Activated CD4-positive, alpha-beta T cell treated with anti-CD3 and anti-CD28 coated beads for 36 hours (primary cell): ENCODE data around the gene PI4KA. TPM values are rescaled to one million over a fixed set of nuclear protein-coding genes. Genes with fewer than 3 reads are reported as not detected.
A peak's percentile ranks its signal among the peaks of the same experiment; 100 is the strongest.
"Not testable (repeated sequence)": the region's sequence is repeated elsewhere in the genome, so short reads cannot be mapped to it uniquely, and the experiment has no call there.

ENCODE experiments used
- ATAC-seq: fragments of 200-7000 bp; cut with Tn5 transposase; one replicate; pipeline ENCODE4 v1.10.0; 2021; ENCODE audit warnings: mild to moderate bottlenecking, moderate library complexity
- CTCF ChIA-PET: fragments of 350-600 bp; sonication (Branson Sonifier 250); formaldehyde crosslinking; loops from one replicate; lab custom pipeline; 2021; ENCODE audit warnings: antibody characterized with exemption; lab: Charles Lee
- POLR2A ChIA-PET: fragments of 350-600 bp; sonication (Branson Sonifier 250); formaldehyde crosslinking; loops from one replicate; lab custom pipeline; 2021; ENCODE audit warnings: antibody characterized with exemption, inconsistent platforms; lab: Charles Lee
- DNase-seq: peaks from one replicate; pipeline ENCODE4 v3.0.0-alpha.2; 2020
- H3K27ac Mint-ChIP-seq: one replicate; pipeline ENCODE4 v1.8.0; 2021; ENCODE audit warnings: mixed read lengths
- H3K27me3 Mint-ChIP-seq: one replicate; pipeline ENCODE4 v1.8.0; 2021; ENCODE audit warnings: mixed read lengths
- H3K36me3 Mint-ChIP-seq: one replicate; pipeline ENCODE4 v1.8.0; 2021; ENCODE audit warnings: low read depth, mixed read lengths
- H3K4me1 Mint-ChIP-seq: one replicate; pipeline ENCODE4 v1.8.0; 2021; ENCODE audit warnings: mixed read lengths
- H3K4me3 Mint-ChIP-seq: one replicate; pipeline ENCODE4 v1.8.0; 2021; ENCODE audit warnings: mild to moderate bottlenecking, moderate library complexity, mixed read lengths
- H3K9me3 Mint-ChIP-seq: one replicate; pipeline ENCODE4 v1.8.0; 2021; ENCODE audit warnings: low read depth, mixed read lengths
- intact Hi-C, 2 experiments: fragments of 100-400 bp; cut with DNase I in 1 of 2; cut with micrococcal nuclease in 1 of 2; formaldehyde crosslinking; loops; one replicate each; pipeline versions ENCODE4 v1.14.2 to v1.15.1; 2022 to 2024; cut with DNase I, micrococcal nuclease
- total RNA-seq, 2 experiments: library from RNA; stranded (reverse); gene quantifications; one replicate each; pipeline ENCODE4 v1.2.3, GENCODE V29; 2021

The PI4KA gene
- total RNA-seq, 2 experiments from 2014 or later, result 52.8 TPM

DNA sequence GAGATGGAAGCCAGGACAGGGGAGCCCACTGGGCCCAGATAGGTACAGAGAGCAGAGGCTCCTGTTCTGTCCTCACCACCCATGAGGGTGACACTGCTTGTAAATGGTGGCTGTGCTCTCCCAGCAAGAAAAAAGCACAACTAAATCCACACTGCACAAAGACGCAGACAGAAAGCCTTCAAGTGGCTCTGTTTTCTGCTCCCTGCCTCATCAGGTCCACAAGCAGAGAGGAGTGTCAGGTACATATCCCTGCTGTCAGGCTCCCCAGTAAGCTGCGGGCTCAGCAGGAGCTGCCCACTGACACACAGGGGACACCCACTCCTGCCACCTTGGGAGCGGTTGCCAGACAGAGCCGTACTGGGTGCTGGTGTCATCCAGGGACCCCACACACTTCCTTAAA is 162.6 kb downstream of the PI4KA start:
- CTCF ChIA-PET, POLR2A ChIA-PET, H3K27ac Mint-ChIP-seq, H3K4me1 Mint-ChIP-seq, ATAC-seq, H3K9me3 Mint-ChIP-seq, H3K27me3 Mint-ChIP-seq, H3K36me3 Mint-ChIP-seq, H3K4me3 Mint-ChIP-seq, DNase-seq: not testable (repeated sequence)
- intact Hi-C loops, result loop anchor here in 1 of 2 experiments (2.0 kb wide), 1 partner anchor 277 kb away; no protein-coding TSS in a partner anchor

DNA sequence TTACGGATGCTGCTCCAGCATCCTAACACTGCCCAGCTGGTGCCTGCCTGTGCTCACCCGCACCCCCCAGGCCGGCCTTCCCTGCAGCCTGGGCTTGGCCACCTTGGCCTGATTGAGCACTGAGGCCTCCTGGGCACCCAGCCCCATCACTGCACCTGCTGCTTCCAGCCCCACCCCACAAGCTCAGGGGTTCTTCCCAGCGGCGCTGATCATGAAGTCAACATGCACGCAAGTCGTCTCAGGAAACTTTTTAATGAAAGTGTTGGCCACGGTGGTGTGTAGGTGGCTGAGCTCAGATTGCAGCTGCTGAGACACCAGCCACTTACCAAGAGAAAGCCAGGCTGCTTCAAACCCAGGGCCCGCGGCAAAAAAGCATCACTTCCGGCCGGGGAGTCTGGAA is 163.4 kb downstream of the PI4KA start:
- H3K27me3 Mint-ChIP-seq, intact Hi-C loops, H3K9me3 Mint-ChIP-seq, H3K27ac Mint-ChIP-seq, CTCF ChIA-PET, H3K36me3 Mint-ChIP-seq, H3K4me3 Mint-ChIP-seq, ATAC-seq, POLR2A ChIA-PET, H3K4me1 Mint-ChIP-seq: not testable (repeated sequence)
- peak; percentile 31 for DNase-seq

DNA sequence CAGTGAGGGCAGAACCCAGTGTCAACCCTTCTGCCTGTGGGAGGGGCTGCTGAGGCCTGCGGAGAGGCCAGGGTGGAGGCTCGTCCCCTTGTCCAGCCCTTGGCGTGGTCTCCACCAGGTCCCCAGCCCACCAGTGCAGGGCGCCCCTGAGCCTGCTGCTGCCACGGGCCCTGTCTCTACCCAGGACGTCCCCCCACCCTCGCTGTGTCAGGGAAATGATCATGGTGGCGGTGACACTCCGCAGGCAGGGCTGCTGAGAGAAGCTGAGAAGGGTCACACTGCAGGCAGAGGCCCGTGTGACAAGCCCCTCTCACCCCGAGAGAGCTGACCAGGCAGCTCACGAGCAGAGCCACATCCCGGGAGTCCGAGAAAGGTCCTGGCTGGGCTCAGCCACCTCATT is 164.4 kb downstream of the PI4KA start:
- H3K27ac Mint-ChIP-seq, H3K27me3 Mint-ChIP-seq, H3K9me3 Mint-ChIP-seq, H3K4me1 Mint-ChIP-seq, POLR2A ChIA-PET, intact Hi-C loops, CTCF ChIA-PET, DNase-seq, ATAC-seq, H3K4me3 Mint-ChIP-seq, H3K36me3 Mint-ChIP-seq: not testable (repeated sequence)

DNA sequence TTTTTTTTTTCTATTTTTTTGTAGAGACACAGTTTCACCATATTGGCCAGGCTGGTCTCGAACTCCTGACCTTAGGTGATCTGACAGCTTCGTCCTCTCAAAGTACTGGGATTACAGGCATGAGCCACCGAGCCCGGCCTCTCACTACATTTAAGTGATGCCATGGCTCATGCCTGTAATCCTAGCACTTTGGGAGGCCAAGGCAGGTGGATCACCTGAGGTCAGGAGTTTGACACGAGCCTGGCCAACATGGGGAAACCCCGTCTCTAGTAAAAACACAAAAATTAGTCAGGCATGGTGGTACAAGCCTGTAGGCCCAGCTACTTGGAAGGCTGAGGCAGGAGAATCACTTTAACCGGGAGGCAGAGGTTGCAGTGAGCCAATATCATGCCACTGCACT is 165.7 kb downstream of the PI4KA start:
- POLR2A ChIA-PET, H3K27ac Mint-ChIP-seq, H3K4me1 Mint-ChIP-seq, H3K36me3 Mint-ChIP-seq, intact Hi-C loops, H3K9me3 Mint-ChIP-seq, H3K27me3 Mint-ChIP-seq, DNase-seq, CTCF ChIA-PET, ATAC-seq, H3K4me3 Mint-ChIP-seq: not testable (repeated sequence)

DNA sequence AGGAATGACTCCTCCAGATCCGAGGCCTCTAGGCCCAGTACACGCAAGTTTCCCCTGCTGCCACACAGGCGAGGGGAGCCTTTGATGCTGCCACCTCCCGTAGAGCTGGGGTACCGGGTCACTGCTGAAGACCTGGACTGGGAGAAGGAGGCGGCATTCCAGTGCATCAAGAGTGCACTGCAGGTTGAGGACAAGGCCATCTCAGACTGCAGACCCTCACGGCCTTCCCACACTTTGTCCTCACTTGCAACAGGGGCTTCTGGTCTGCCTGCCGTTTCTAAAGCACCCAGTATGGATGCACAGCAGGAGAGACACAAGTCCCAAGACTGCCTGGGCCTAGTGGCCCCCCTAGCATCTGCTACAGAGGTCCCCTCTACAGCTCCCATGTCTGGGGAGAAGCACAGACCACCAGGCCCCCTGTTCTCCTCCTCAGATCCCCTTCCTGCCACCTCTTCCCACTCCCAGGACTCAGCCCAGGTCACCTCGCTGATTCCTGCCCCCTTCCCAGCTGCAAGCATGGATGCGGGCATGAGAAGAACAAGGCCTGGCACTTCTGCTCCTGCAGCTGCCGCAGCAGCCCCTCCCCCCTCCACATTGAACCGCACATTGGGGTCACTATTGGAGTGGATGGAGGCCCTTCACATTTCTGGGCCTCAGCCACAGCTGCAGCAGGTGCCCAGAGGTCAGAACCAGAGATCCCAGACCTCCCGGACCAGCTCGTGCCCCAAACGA is 167.9 kb downstream of the PI4KA start:
- ATAC-seq, H3K27ac Mint-ChIP-seq, H3K4me1 Mint-ChIP-seq, H3K4me3 Mint-ChIP-seq, H3K36me3 Mint-ChIP-seq, POLR2A ChIA-PET, H3K27me3 Mint-ChIP-seq, CTCF ChIA-PET, H3K9me3 Mint-ChIP-seq, DNase-seq, intact Hi-C loops: not testable (repeated sequence)

DNA sequence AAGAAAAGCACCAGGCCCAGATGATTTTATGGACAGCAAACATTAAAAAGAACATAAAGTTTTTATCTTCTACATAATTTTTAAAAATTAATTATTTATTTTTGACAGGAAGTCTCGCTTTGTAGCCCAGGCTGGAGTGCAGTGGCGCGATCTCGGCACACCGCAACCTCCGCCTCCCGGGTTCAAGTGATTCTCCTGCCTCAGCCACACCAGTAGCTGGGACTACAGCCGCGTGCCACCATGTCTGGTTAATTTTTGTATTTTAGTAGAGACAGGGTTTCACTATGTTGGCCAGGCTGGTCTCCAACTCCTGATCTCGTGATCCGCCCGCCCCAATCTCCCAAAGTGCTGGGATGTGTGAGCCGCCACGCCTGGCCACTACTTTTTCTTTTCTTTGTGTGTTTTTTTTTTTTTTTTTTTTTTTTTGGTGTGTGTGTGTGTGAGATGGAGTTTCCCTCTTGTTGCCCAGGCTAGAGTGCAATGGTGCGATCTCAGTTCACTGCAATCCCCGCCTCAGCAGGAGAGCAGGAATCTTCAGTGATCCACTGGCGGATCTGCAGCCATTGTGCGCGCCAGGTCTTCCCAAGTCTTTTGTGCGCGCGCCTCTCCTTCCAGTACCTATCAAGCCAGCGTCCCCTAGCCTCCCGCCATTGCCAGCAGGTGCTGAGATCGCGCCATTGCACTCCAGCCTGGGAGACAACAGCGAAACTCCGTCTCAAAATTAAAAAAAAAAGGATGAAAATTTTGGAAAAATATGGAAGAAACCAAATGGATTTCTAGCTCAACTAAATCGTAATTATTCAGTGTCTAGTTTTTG is 171.0 kb downstream of the PI4KA start:
- DNase-seq, intact Hi-C loops, ATAC-seq, H3K36me3 Mint-ChIP-seq, H3K27me3 Mint-ChIP-seq, H3K4me1 Mint-ChIP-seq, H3K27ac Mint-ChIP-seq, POLR2A ChIA-PET, H3K9me3 Mint-ChIP-seq, H3K4me3 Mint-ChIP-seq: not testable (repeated sequence)
- CTCF ChIA-PET, result interaction anchor here (2.0 kb wide), 1 partner anchor 15 kb away, joined by 6 read pairs; no protein-coding TSS in a partner anchor

DNA sequence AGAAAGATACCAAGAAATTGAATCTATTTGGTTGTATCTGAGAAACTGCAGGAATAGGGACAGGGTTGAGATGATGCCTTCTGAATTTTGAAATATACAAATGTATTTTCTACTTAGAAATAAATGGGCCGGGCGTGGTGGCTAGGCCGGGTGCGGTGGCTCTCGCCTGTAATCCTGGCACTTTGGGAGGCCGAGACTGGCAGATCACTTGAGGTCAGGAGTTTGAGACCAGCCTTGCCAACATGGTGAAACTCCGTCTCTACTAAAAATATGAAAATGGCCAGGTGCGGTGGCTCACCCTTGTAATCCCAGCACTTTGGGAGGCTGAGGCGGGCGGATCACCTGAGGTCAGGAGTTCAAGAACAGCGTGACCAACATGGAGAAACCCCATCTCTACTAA is 172.8 kb downstream of the PI4KA start:
- POLR2A ChIA-PET, DNase-seq, intact Hi-C loops, CTCF ChIA-PET, ATAC-seq, H3K36me3 Mint-ChIP-seq, H3K27me3 Mint-ChIP-seq, H3K4me3 Mint-ChIP-seq, H3K4me1 Mint-ChIP-seq, H3K9me3 Mint-ChIP-seq, H3K27ac Mint-ChIP-seq: not testable (repeated sequence)

DNA sequence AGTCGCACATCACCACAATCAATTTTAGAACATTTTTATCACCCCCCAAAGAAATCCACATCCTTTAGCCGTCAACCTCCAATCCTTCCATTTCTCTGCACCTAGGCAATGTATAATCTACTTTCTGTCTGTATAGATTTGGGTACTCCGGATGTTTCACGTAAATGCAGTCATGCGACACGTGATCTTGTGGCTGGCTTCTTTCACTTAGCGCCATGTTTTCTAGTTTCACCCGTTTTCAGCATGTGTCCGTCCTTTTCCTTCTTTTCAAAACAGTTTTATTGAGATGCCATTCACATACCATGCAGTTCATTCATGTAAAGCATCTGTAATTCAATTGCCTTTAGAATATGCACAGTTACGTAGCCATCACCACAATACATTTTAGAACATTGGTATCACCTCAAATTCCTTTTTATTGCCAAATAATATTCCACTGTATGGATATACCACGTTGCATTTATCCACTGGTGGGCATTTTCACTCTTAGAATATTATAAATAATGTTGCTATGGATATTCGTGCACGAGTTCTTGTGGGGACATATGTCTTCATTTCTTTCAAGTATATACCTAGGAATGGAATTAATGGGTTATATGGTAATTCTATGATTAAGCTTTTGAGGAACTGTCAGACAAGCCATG is 179.7 kb downstream of the PI4KA start:
- H3K4me1 Mint-ChIP-seq, H3K27ac Mint-ChIP-seq, POLR2A ChIA-PET, H3K9me3 Mint-ChIP-seq, DNase-seq, ATAC-seq, CTCF ChIA-PET, H3K36me3 Mint-ChIP-seq, H3K4me3 Mint-ChIP-seq: not testable (repeated sequence)
- peaks cover 16% of the 10 kb centered on the region for H3K27me3 Mint-ChIP-seq
- intact Hi-C loops, result loop anchor here in 1 of 2 experiments (10.0 kb wide), 1 partner anchor 66 kb away; no protein-coding TSS in a partner anchor

DNA sequence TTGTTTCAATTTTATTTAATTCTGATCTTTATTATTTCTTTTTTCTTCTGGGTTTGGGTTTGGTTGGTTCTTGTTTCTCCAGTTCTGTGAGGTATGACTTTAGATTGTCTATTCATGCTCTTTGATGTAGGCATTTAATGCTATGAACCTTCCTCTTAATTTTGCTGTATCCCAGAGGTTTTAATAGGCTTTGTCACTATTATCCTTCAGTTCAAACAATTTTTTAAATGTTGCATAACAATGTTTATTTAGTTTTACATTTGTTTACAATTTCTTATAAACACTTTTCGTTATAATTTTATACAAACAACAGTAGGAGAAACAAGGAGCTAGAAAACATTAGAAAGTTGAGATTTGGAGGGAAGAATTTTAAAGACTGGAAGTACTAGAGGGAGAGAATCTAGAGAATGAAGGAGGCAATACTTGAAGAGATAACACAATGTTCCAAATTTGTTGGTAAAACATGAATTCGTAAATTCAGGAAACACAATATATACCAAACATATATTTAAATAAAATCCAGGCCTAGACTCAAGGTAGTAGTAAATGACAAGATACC is 180.8 kb downstream of the PI4KA start:
- POLR2A ChIA-PET, result interaction anchor here (0.7 kb wide), 1 partner anchor 30 kb away, joined by 6 read pairs; no protein-coding TSS in a partner anchor
- Mint-ChIP-seq H3K9me3 (no peaks in the 10 kb centered on the region), H3K4me3 (no peak overlapping the region), H3K36me3 (no peaks in the 10 kb centered on the region), H3K27me3 (peaks cover 22% of the 10 kb centered on the region), H3K4me1 (no peaks in the 10 kb centered on the region), H3K27ac (no peak overlapping the region)
- intact Hi-C loops, result loop anchor here in 1 of 2 experiments (10.0 kb wide), 1 partner anchor 67 kb away; no protein-coding TSS in a partner anchor
- no peak for ATAC-seq
- CTCF ChIA-PET, result no interaction called here
- DNase-seq, result no peak

DNA sequence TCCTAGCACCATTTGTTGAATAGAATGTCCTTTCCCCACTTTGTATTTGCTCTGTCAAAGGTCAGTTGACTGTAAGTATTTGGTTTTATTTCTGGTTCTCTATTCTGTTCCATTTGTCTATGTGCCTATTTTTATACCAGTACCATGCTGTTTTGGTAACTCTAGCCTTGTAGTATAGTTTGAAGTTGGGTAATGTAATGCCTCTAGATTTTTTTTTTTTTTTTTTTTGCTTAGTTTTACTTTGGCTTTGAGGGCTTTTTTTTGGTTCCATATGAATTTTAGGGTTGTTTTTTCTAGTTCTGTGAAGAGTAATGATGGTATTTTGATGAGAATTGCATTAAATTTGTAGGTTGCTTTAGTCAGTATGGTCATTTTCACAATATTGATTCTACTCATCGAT is 183.0 kb downstream of the PI4KA start:
- H3K27ac Mint-ChIP-seq, DNase-seq, POLR2A ChIA-PET, H3K4me3 Mint-ChIP-seq, CTCF ChIA-PET, ATAC-seq, H3K36me3 Mint-ChIP-seq, H3K9me3 Mint-ChIP-seq, H3K4me1 Mint-ChIP-seq: not testable (repeated sequence)
- intact Hi-C loops, result loop anchor here in 1 of 2 experiments (10.0 kb wide), 1 partner anchor 69 kb away; no protein-coding TSS in a partner anchor
- H3K27me3 Mint-ChIP-seq, result peaks cover 23% of the 10 kb centered on the region

DNA sequence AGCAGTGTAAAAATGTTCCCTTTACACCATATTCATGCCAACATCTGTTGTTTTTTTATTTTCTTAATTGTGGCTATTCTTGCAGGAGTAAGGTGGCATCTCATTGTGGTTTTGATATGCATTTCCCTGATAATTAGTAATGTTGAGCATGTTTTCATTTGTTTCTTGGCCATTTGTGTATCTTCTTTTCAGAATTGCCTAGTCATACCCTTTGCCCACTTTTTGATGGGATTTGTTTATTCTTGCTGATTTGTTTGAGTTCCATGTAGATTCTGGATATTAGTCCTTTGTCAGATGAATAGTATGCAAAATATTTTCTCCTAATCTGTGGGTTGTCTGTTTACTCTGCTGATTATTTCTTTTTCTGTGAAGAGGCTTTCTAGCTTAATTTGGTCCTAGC is 183.6 kb downstream of the PI4KA start:
- H3K4me3 Mint-ChIP-seq, result no peak overlapping the region
- DNase-seq, result no peak
- peaks cover 26% of the 10 kb centered on the region for H3K27me3 Mint-ChIP-seq
- H3K9me3 Mint-ChIP-seq, result no peaks in the 10 kb centered on the region
- no peak overlapping the region for H3K27ac Mint-ChIP-seq
- intact Hi-C loops, result loop anchor here in 1 of 2 experiments (10.0 kb wide), 1 partner anchor 70 kb away; no protein-coding TSS in a partner anchor
- ChIA-PET POLR2A (no interaction called here), CTCF (no interaction called here)
- H3K36me3 Mint-ChIP-seq, result no peaks in the 10 kb centered on the region
- no peaks in the 10 kb centered on the region for H3K4me1 Mint-ChIP-seq
- ATAC-seq, result no peak
